ENCODE measurements around the gene PTPRU. TPM values are rescaled to one million over a fixed set of nuclear protein-coding genes. Genes with fewer than 3 reads are reported as not detected.

The PTPRU gene
- total RNA-seq, 1 donor from 2014 or later, result 23.6 TPM

GRCh38 chr1:29317916-29318530, 81.7 kb downstream of the PTPRU start:
- no peak for DNase-seq

DNA sequence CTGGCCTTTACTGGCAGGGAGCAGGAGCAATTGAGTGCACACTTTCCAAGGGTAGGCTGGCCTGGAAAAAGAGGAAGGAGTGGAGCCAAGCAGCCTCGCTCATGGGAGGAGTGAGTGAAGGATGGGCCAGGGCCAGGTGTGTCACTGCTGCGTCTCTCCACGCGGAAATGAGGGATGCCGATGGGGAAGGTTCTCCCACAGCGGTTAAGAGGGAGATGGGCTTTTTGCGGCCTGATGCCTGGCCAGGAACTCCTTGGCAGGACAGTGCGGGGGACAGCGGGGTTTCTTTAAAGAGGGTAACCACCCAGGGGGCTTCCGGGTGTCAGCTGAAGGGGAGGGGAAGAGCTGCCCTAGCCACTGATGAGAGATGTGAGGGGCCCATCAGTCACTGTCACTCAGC, 82.4 kb downstream of the PTPRU start:
- DNase-seq, result no peak

DNA sequence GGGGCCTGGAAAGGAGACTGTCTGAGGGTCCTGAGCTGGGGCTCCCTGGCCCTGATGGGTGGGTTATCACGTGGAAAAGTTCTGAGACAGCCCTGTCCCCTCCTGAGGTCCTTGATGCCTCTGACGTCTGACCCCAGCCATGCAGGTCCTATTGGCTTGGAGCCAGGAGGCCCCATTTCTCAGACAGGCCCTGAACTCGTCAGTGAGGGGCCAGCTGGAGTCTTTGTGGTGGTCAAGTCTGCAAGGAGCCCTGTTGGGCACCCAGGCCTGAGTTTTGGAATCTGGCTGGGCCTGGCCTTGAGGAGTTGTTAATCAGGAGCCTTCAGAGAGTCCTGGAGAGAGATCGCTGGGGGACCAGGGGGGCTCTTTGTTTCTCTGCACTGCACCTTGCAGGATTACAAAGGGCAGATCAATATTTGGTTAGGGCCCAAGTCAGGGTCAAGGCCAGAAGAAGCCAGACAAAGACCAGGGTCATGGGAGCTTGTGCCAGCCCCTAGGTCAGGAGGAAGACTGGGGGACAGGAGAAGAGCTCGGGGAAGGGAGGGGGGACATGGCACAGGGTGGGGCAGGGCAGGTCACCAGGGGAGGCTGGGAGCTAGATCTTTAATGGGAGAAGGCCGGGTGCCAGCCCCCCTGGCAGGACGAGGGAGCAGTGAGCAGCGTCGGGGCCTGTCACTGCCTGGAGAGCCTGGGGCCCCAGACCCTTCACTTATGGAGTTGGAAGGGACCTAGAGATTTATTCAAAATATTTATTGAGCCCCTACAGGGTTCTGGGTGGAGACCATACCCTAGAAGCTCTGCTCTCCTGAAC, 83.2 kb downstream of the PTPRU start:
- DNase-seq, result no peak

DNA sequence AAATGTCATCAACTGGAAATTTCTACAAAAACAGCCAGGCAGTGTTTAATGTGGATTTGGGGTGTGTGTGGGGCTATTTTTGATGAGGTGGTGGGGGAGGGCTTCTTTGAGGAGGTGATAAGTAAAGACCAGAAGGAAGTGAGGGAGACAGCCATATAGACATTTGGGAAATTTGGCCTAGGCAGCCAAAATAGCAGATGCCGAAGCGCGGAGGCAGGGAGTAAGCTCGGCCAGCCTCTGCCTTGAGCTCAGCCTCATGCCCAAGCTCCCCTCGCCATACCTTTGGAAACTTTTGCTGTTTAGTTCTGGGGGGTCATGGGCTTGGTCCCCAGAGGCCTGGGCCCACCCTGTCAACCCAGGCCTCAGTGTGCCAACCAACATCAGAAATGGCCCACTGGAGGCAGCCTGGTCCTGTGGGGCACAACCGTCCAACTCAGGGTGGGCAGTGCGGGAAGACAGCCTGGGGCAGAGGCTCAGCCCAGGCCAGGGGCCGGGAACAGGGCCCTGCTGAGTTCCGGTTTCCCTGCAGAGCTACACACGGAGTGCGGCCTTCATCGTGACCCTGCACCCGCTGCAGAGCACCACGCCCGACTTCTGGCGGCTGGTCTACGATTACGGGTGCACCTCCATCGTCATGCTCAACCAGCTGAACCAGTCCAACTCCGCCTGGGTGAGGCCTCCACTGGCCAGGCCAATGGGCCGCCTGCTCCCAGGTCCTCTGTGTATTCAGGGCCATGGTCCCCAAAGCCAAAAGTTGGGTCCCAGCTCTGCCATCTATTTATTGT, 84.0 kb downstream of the PTPRU start:
- no peak for DNase-seq

DNA sequence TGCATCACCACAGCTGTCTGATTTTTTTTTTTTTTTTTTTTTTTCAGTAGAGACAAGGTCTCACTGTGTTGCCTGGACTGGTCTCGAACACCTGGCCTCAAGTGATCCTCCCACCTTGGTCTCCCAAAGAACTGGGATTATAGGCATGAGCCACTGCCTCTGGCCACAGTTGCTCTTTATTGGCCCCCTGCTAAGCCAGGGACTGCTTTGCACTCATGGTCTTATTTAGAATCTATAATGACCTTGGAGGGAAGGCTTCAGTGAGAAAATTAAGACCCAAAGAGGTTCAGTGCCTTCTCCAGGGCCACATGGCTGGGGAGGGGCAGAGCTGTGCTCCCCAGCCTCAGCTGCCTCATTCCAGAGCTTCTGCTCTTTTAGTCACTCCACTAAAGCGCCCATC, 84.9 kb downstream of the PTPRU start:
- DNase-seq, result no peak

DNA sequence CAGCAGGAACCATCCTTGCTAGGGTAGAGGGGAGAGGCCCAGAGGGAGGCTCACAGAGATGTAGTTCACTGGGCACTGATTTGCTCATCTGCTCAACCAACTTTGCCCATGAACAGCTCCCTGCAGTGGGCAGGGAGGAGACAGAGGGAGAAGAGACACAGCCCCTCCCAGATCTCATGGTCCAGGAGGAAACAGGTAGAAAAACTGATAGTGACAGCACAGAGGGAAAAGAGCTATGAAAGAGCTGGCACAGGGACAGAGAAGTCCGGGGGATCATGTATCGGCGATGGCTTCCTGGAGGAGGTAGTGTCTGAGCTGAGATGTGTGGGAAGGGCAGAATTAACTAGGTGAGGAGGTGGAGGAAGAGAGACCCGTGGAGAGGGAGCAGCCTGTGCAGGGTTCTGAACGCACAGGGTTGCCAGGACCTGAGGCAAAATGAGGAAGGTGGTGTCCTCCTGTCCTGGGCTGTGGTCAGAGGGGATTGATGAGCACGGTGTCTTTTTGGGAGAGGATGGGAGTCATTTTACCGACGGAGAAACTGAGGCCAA, 85.9 kb downstream of the PTPRU start:
- DNase-seq, result no peak

GRCh38 chr1:29322861-29323585, 86.7 kb downstream of the PTPRU start:
- DNase-seq, result no peak

DNA sequence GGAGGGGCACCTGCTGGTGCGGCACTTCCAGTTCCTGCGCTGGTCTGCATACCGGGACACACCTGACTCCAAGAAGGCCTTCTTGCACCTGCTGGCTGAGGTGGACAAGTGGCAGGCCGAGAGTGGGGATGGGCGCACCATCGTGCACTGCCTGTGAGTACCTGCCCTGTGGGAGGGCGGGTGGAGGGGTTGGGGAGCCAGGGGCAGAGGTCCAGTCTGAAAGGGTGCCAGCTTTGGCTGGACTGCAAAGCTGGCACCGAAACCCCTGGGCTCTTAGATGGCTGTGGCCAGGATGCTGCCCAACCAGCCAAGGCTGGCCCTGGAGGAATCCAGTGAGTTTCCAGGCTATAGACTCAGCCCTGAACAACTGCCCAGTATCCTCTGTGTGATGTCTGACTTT, 87.3 kb downstream of the PTPRU start:
- DNase-seq, result no peak

GRCh38 chr1:29324202-29324601, 87.9 kb downstream of the PTPRU start:
- no peak for DNase-seq

- DNase-seq, result no peak
These were observed 88.5 kb downstream of the PTPRU start for GRCh38 chr1:29324771-29325351.

GRCh38 chr1:29325675-29326074, 89.4 kb downstream of the PTPRU start:
- DNase-seq, result no peak

DNA sequence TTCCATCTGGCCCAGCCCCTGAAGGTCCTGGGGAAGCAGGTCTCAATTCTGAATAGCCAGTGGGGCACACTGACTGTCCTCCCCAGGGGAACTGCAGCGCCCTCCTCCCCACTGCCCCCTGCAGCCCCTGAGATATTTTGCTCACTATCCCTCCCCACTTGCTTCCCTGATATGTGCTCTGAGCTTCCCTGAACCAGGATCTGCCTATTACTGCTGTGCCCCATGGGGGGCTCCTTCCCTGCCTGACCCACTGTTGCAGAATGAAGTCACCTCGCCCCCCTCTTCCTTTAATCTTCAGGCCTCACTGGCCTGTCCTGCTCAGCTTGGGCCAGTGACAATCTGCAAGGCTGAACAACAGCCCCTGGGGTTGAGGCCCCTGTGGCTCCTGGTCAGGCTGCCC, 89.8 kb downstream of the PTPRU start:
- no peak for DNase-seq

- no peak for DNase-seq
These were observed 91.1 kb downstream of the PTPRU start for GRCh38 chr1:29327223-29327935.

DNA sequence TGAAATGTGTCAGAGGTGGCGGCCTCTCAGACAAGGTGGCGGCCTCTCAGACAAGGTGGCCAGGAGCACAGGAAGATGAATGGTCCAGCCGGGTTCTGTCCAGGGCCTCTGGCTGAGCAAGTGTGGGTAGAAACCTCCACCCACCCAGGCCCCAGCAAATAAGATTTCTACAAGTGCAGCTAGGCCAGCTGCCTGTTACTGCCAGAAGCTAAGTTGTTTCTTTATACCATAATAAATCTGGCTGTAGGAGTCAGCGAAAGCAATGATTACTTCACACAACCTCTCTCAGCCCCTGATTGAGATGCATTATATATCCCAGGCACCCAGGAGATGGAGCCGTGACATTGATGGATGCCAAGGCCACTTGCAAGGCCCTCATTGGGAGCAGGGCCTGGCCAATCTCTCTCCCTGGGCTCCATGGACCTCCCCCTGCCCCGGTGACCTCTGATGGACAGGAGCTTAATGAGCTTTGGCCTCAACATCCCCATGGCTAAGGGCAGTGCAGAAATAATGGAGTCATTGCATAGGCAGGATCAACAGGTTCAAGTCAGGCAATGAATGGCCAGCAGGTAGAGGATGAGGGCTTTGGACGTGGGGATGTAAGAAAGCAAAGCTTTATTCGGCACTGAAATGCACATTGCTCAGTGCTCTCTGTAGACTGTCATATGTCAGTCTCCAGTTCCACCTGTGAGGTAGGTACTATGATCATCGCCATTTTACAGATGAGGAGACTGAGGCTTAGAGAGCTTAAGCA, 92.9 kb downstream of the PTPRU start:
- no peak for DNase-seq

DNA sequence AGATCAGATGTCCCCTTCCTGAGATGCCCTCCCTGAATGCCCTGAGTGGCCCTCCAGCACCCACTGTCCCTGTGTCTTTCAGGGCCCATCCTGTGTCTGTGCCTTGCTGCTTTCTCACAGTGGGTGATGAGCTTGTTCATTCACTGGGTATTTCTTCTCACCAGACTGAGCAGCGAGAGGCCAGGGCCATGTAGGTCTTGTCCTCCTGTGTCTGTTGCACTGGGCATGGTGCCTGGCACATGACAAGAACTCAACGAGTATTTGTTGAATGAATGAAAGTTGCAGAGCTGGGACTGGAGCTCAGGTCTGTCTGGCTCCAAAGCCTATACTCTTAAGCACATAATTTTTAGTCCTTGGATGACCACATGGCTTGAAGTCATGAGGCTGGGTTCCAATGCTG, 93.8 kb downstream of the PTPRU start:
- no peak for DNase-seq

DNA sequence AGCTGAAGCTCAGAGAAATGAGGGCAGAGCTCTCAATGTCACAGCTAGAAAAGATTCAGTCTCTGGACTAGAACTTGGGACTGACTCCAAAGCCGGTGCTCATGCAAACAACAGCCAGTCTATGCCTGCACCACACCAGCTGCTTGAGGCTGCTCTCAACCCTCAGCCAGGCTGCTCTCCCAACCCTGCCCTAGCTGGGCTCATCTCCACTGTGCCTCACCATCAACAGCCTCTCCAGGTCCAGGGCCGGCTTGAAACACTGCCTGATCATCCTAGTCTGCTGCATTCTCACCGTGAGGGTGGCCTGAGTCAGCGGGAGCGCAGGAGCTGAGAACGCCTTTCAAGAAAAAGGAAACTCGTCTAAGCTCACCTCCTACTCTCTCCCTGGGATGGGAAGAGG, 94.5 kb downstream of the PTPRU start:
- peak; percentile 54 for DNase-seq

GRCh38 chr1:29331309-29331708, 95.0 kb downstream of the PTPRU start:
- no peak for DNase-seq

DNA sequence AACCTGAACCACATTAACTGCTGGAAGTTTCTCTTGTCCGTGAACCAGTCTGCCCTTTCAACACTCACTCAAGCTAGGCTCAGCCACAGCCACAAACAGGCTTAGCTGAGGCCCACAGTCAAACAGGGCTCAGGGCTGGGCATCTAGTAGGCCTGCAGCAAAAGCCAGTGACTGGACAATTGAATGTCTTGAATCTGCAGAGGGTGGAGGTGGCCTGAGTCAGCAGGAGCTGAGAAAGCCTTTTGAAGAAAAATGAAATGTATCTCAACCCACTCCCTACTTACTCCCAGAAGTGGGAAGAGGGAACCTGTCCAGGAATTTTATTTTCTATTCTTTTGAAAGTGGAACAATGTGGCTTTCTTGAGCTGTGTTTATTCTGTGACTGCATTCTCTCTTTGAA, 95.4 kb downstream of the PTPRU start:
- peak; percentile 12 for DNase-seq

GRCh38 chr1:29332204-29332603, 95.9 kb downstream of the PTPRU start:
- no peak for DNase-seq

DNA sequence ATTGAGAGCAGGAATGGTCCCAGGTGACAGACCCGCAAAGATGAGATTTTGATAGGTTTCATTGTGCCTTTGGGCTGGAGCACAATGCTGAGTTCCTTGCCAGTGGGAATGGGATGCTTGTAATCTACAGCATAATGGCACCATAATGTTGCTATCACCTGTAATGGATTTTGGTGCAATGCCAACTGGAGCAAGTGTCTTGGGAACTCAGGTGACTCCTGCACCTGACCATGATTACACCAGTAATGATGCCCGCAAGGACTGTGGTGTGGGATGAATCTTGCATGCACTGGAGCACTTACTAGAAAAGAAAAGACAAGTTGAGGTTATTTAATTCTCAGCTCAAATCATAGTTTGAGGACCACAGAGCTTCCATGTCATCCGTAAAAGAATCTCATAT, 96.7 kb downstream of the PTPRU start:
- DNase-seq, result no peak

- no peak for DNase-seq
These were observed 99.3 kb downstream of the PTPRU start for GRCh38 chr1:29335573-29335972.

All from occipital lobe (tissue), 2 donors.